ENCODE data around the gene SHB.

Gene SHB

GRCh38 chr9:37964740-37965081, 104.3 kb downstream of the SHB start:
- Histone ChIP-seq H3K36me3 (ENCODE audit: low read depth) (peaks cover 34% of the 10 kb centered on the region), H3K27me3 (ENCODE audit: insufficient read depth, poor library complexity, severe bottlenecking) (no peaks in the 10 kb centered on the region), H3K9me3 (ENCODE audit: severe bottlenecking) (no peaks in the 10 kb centered on the region), H3K27ac (ENCODE audit: poor library complexity, severe bottlenecking) (peak overlapping the region; percentile 93), H3K4me3 (ENCODE audit: severe bottlenecking) (no peak overlapping the region), H3K4me1 (ENCODE audit: insufficient read depth, poor library complexity, severe bottlenecking) (peaks cover 55% of the 10 kb centered on the region)
- TF ChIP-seq CTCF (IDR thresholded peaks at IDR 0.05; ENCODE audit: poor library complexity, severe bottlenecking): no peak
- no peak for ATAC-seq (ENCODE audit: low read depth)
- no peak for DNase-seq (ENCODE audit: low spot score)

GRCh38 chr9:37963936-37964739, 104.9 kb downstream of the SHB start:
- no peak for TF ChIP-seq CTCF (IDR thresholded peaks at IDR 0.05; ENCODE audit: poor library complexity, severe bottlenecking)
- no peak overlapping the region for H3K4me3 ChIP-seq (ENCODE audit: severe bottlenecking)
- no peaks in the 10 kb centered on the region for H3K27me3 ChIP-seq (ENCODE audit: insufficient read depth, poor library complexity, severe bottlenecking)
- no peaks in the 10 kb centered on the region for H3K9me3 ChIP-seq (ENCODE audit: severe bottlenecking)
- DNase-seq (ENCODE audit: low spot score): no peak
- peaks cover 55% of the 10 kb centered on the region for H3K4me1 ChIP-seq (ENCODE audit: insufficient read depth, poor library complexity, severe bottlenecking)
- ATAC-seq (ENCODE audit: low read depth): peak; percentile 67
- peaks cover 36% of the 10 kb centered on the region for H3K36me3 ChIP-seq (ENCODE audit: low read depth)
- H3K27ac ChIP-seq (ENCODE audit: poor library complexity, severe bottlenecking): peak overlapping the region; percentile 93

- Histone ChIP-seq H3K36me3 (ENCODE audit: low read depth) (peaks cover 22% of the 10 kb centered on the region), H3K27ac (ENCODE audit: poor library complexity, severe bottlenecking) (no peak overlapping the region), H3K27me3 (ENCODE audit: insufficient read depth, poor library complexity, severe bottlenecking) (no peaks in the 10 kb centered on the region), H3K4me1 (ENCODE audit: insufficient read depth, poor library complexity, severe bottlenecking) (peaks cover 27% of the 10 kb centered on the region), H3K9me3 (ENCODE audit: severe bottlenecking) (no peaks in the 10 kb centered on the region), H3K4me3 (ENCODE audit: severe bottlenecking) (no peak overlapping the region)
- DNase-seq (ENCODE audit: low spot score): no peak
- ATAC-seq (ENCODE audit: low read depth): no peak
- no peak for TF ChIP-seq CTCF (IDR thresholded peaks at IDR 0.05; ENCODE audit: poor library complexity, severe bottlenecking)
These were observed 107.7 kb downstream of the SHB start for GRCh38 chr9:37961351-37961750.

GRCh38 chr9:37960631-37961030, 108.4 kb downstream of the SHB start:
- Histone ChIP-seq H3K4me1 (ENCODE audit: insufficient read depth, poor library complexity, severe bottlenecking) (peaks cover 20% of the 10 kb centered on the region), H3K36me3 (ENCODE audit: low read depth) (peaks cover 26% of the 10 kb centered on the region), H3K27me3 (ENCODE audit: insufficient read depth, poor library complexity, severe bottlenecking) (no peaks in the 10 kb centered on the region), H3K4me3 (ENCODE audit: severe bottlenecking) (no peak overlapping the region), H3K9me3 (ENCODE audit: severe bottlenecking) (no peaks in the 10 kb centered on the region), H3K27ac (ENCODE audit: poor library complexity, severe bottlenecking) (no peak overlapping the region)
- no peak for TF ChIP-seq CTCF (IDR thresholded peaks at IDR 0.05; ENCODE audit: poor library complexity, severe bottlenecking)
- DNase-seq (ENCODE audit: low spot score) (no peak), ATAC-seq (ENCODE audit: low read depth) (no peak)

- no peaks in the 10 kb centered on the region for H3K9me3 ChIP-seq (ENCODE audit: severe bottlenecking)
- TF ChIP-seq CTCF (IDR thresholded peaks at IDR 0.05; ENCODE audit: poor library complexity, severe bottlenecking): no peak
- no peak overlapping the region for H3K27ac ChIP-seq (ENCODE audit: poor library complexity, severe bottlenecking)
- ATAC-seq (ENCODE audit: low read depth) (no peak), DNase-seq (ENCODE audit: low spot score) (no peak)
- H3K4me1 ChIP-seq (ENCODE audit: insufficient read depth, poor library complexity, severe bottlenecking): peaks cover 18% of the 10 kb centered on the region
- no peak overlapping the region for H3K4me3 ChIP-seq (ENCODE audit: severe bottlenecking)
- peaks cover 32% of the 10 kb centered on the region for H3K36me3 ChIP-seq (ENCODE audit: low read depth)
- no peaks in the 10 kb centered on the region for H3K27me3 ChIP-seq (ENCODE audit: insufficient read depth, poor library complexity, severe bottlenecking)
These were observed 109.1 kb downstream of the SHB start for GRCh38 chr9:37959976-37960375.

Data from RWPE2 (cell line).